B cell (primary cell): ENCODE measurements around the gene USP12. TPM values are rescaled to one million over a fixed set of nuclear protein-coding genes. Genes with fewer than 3 reads are reported as not detected.

Source experiments
- ATAC-seq: fragments of 200-7000 bp; cut with Tn5 transposase; one replicate; pipeline ENCODE4 v1.10.0; 2021; ENCODE audit warnings: low read depth, mild to moderate bottlenecking, moderate number of reproducible peaks, moderate library complexity
- CTCF ChIA-PET: fragments of 350-600 bp; sonication (Branson Sonifier 250); formaldehyde crosslinking; loops from one replicate; lab custom pipeline; 2021; ENCODE audit warnings: antibody characterized with exemption, inconsistent platforms; lab: Charles Lee
- POLR2A ChIA-PET: fragments of 350-600 bp; sonication (Branson Sonifier 250); formaldehyde crosslinking; loops from one replicate; lab custom pipeline; 2021; ENCODE audit warnings: antibody characterized with exemption; lab: Charles Lee
- DNase-seq: peaks from one replicate; pipeline ENCODE4 v3.0.0; 2013
- H2AFZ ChIP-seq: 2 replicates; pipeline ENCODE4 v1.6.1; 2012; ENCODE audit warnings: mild to moderate bottlenecking, low read depth, low read length; ENCODE audit not compliant: insufficient read depth, poor library complexity, severe bottlenecking
- H3K27ac ChIP-seq, 2 donors: 1 replicate in 1 of 2; 2 replicates in 1 of 2; pipeline ENCODE4 v1.5.1; 2012 to 2013; ENCODE audit warnings: low read length in 2 of 2, mild to moderate bottlenecking in 2 of 2, moderate library complexity in 1 of 2
- H3K27me3 ChIP-seq, 4 experiments: fragments of 200-600 bp in 1 of 4; sonication (generic) in 1 of 4; replicated peaks in 1 of 4; 1 replicate in 2 of 4; 2 replicates in 2 of 4; pipeline versions ENCODE4 v1.6.1 to v1.7.0; 2013 to 2016; ENCODE audit warnings: low read length in 3 of 4, mild to moderate bottlenecking in 2 of 4, mixed read lengths in 1 of 4, moderate library complexity in 1 of 4; ENCODE audit not compliant: insufficient read depth in 4 of 4, control insufficient read depth in 3 of 4; ENCODE audit errors: control extremely low read depth in 1 of 4
- H3K36me3 ChIP-seq, 2 experiments: replicated peaks in 1 of 2; 1 replicate in 1 of 2; 2 replicates in 1 of 2; pipeline versions ENCODE4 v1.6.1 to v1.7.1; 2013; ENCODE audit warnings: low read length in 1 of 2; ENCODE audit not compliant: insufficient read depth in 2 of 2, control insufficient read depth in 1 of 2; ENCODE audit errors: control extremely low read depth in 1 of 2, extremely low read depth in 1 of 2
- H3K4me1 ChIP-seq, 2 donors: fragments of 200-600 bp in 1 of 2; sonication (generic) in 1 of 2; 1 replicate in 1 of 2; 2 replicates in 1 of 2; pipeline versions ENCODE4 v1.5.1 to v1.6.1; 2013 to 2017; ENCODE audit warnings: low read length in 2 of 2; ENCODE audit not compliant: control insufficient read depth in 2 of 2, insufficient read depth in 2 of 2
- H3K4me2 ChIP-seq: replicated peaks from 2 replicates; pipeline ENCODE3; 2012; ENCODE audit warnings: mild to moderate bottlenecking, low read depth, low read length; ENCODE audit not compliant: poor library complexity, severe bottlenecking
- H3K4me3 ChIP-seq, 5 experiments: fragments of 200-600 bp in 1 of 5; sonication (generic) in 1 of 5; 1 replicate in 3 of 5; 2 replicates in 2 of 5; pipeline versions ENCODE4 v1.5.1 to v1.7.0; 2011 to 2016; ENCODE audit warnings: low read length in 4 of 5, mild to moderate bottlenecking in 4 of 5, low read depth in 2 of 5, control low read depth in 1 of 5, moderate library complexity in 1 of 5; ENCODE audit not compliant: insufficient read depth in 1 of 5; ENCODE audit errors: control extremely low read depth in 1 of 5, extremely low read depth in 1 of 5
- H3K79me2 ChIP-seq: fragments of 200-600 bp; sonication (generic); one replicate; pipeline ENCODE4 v1.6.0; 2016; ENCODE audit warnings: low read length; ENCODE audit not compliant: control insufficient read depth, insufficient read depth
- H3K9ac ChIP-seq: fragments of 200-600 bp; sonication (generic); 2 replicates; pipeline ENCODE4 v1.6.1; 2017; ENCODE audit warnings: mild to moderate bottlenecking, low read length, moderate library complexity
- H3K9me3 ChIP-seq, 3 donors: one replicate each; pipeline versions ENCODE4 v1.6.1 to v1.7.1; 2013; ENCODE audit warnings: low read length in 2 of 3; ENCODE audit not compliant: control insufficient read depth in 2 of 3, insufficient read depth in 1 of 3; ENCODE audit errors: control extremely low read depth in 1 of 3
- H4K20me1 ChIP-seq: 2 replicates; pipeline ENCODE4 v1.6.0; 2012; ENCODE audit warnings: mild to moderate bottlenecking, low read length; ENCODE audit not compliant: insufficient read depth, control insufficient read depth, poor library complexity, severe bottlenecking
- H3K27ac Mint-ChIP-seq: one replicate; pipeline ENCODE4 v1.8.0; 2021; ENCODE audit warnings: mixed read lengths
- H3K27me3 Mint-ChIP-seq: one replicate; pipeline ENCODE4 v1.8.0; 2021; ENCODE audit warnings: mixed read lengths
- H3K4me1 Mint-ChIP-seq: one replicate; pipeline ENCODE4 v1.8.0; 2021; ENCODE audit warnings: mixed read lengths
- H3K4me3 Mint-ChIP-seq: one replicate; pipeline ENCODE4 v1.8.0; 2021; ENCODE audit warnings: mixed read lengths
- H3K9me3 Mint-ChIP-seq: one replicate; pipeline ENCODE4 v1.8.0; 2022; ENCODE audit warnings: mixed read lengths; ENCODE audit not compliant: insufficient read depth
- EZH2 ChIP-seq: IDR thresholded peaks from 2 replicates; pipeline ENCODE4 v1.6.1; 2012; ENCODE audit warnings: borderline replicate concordance, low read depth, mild to moderate bottlenecking, moderate library complexity, low read length; ENCODE audit not compliant: insufficient read depth, poor library complexity, severe bottlenecking
- WGBS: methylation state at CpG from one replicate; pipeline ENCODE4 v1.1.5; 2013; ENCODE audit warnings: missing lambda C conversion rate; ENCODE audit not compliant: insufficient coverage; 5-methylcytosine and 5-hydroxymethylcytosine counted together
- intact Hi-C: fragments of 100-400 bp; cut with micrococcal nuclease; formaldehyde crosslinking; loops from one replicate; pipeline ENCODE4 v1.10.0; 2022
- polyA plus RNA-seq: library from polyadenylated mRNA; depleted of rRNA; stranded (reverse); fragments of >200 nt; gene quantifications from 2 replicates; pipeline ENCODE4 v1.2.3, GENCODE V29; 2012
- total RNA-seq, 2 donors: library from RNA; stranded (reverse); fragments of 120-200 nt in 1 of 2; gene quantifications; 1 replicate in 1 of 2; 2 replicates in 1 of 2; pipeline versions ENCODE4 v1.2.3 to v1.2.4, GENCODE V29; 2013 to 2022
- TF ChIP-seq, protein P1 (sequence below): fragments of 200-600 bp; IDR thresholded peaks from one replicate; pipeline ENCODE4 v1.8.0; 2022; ENCODE audit warnings: antibody characterized with exemption, mild to moderate bottlenecking

USP12 gene
- total and polyA plus RNA-seq, 2 donors (not counting 1 experiment from before 2014, with no cell fraction given) = 21.7 to 46.3 TPM

- Mint-ChIP-seq H3K4me3 (no peak overlapping the region), H3K4me1 (no peaks in the 10 kb centered on the region), H3K27ac (no peak overlapping the region), H3K9me3 (no peaks in the 10 kb centered on the region), H3K27me3 (no peaks in the 10 kb centered on the region)
- H3K36me3 ChIP-seq = peaks cover 14 to 29% of the 10 kb centered on the region in 2 experiments
- TF ChIP-seq EZH2 = no peak
- TF ChIP-seq, protein P1, sequence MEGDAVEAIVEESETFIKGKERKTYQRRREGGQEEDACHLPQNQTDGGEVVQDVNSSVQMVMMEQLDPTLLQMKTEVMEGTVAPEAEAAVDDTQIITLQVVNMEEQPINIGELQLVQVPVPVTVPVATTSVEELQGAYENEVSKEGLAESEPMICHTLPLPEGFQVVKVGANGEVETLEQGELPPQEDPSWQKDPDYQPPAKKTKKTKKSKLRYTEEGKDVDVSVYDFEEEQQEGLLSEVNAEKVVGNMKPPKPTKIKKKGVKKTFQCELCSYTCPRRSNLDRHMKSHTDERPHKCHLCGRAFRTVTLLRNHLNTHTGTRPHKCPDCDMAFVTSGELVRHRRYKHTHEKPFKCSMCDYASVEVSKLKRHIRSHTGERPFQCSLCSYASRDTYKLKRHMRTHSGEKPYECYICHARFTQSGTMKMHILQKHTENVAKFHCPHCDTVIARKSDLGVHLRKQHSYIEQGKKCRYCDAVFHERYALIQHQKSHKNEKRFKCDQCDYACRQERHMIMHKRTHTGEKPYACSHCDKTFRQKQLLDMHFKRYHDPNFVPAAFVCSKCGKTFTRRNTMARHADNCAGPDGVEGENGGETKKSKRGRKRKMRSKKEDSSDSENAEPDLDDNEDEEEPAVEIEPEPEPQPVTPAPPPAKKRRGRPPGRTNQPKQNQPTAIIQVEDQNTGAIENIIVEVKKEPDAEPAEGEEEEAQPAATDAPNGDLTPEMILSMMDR = no peak
- no peak overlapping the region for H3K4me3 ChIP-seq
- H3K27me3 ChIP-seq = no peaks in the 10 kb centered on the region
- intact Hi-C loops = no loop called here
- no peaks in the 10 kb centered on the region for H3K79me2 ChIP-seq
- CTCF ChIA-PET = no interaction called here
- no peak overlapping the region for H3K4me2 ChIP-seq
- no peaks in the 10 kb centered on the region for H3K9me3 ChIP-seq
- 100% methylated on average over 2 of the region's 4 CpGs for WGBS
- no peaks in the 10 kb centered on the region for H3K4me1 ChIP-seq
- H3K9ac ChIP-seq = no peak overlapping the region
- peaks cover 5% of the 10 kb centered on the region for H4K20me1 ChIP-seq
- no peak overlapping the region for H3K27ac ChIP-seq
- DNase-seq = no peak
- no peak for ATAC-seq
- POLR2A ChIA-PET = no interaction called here
- no peak overlapping the region for H2AFZ ChIP-seq
These were observed 80.2 kb downstream of the USP12 start for GRCh38 chr13:27091451-27091850.

DNA sequence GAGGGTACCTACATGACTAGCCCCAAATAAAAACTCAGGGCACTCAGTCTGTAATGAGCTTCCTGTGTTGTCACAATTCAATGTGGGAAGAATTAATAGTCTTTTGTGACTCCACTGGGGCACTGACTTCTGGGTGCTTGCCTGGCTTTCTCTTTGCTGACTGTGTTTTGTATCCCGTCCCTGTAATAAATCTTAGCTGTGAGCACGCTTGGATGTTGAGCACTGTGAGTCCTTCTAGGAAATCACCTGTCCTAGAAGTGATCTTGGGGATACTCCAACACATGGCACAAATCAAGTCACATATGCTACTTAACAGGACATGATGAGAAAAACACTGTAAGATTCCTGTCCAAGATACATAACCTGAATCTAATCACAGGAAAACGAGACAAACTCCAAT, 83.0 kb downstream of the USP12 start:
- Histone ChIP-seq H3K27me3 (no peaks in the 10 kb centered on the region), H2AFZ (no peak overlapping the region), H4K20me1 (peaks cover 5% of the 10 kb centered on the region), H3K9me3 (no peaks in the 10 kb centered on the region), H3K4me3 (no peak overlapping the region), H3K9ac (no peak overlapping the region), H3K79me2 (no peaks in the 10 kb centered on the region), H3K27ac (no peak overlapping the region), H3K4me2 (no peak overlapping the region), H3K4me1 (no peaks in the 10 kb centered on the region), H3K36me3 (peaks cover 10 to 25% of the 10 kb centered on the region in 2 experiments)
- Mint-ChIP-seq H3K27ac (no peak overlapping the region), H3K9me3 (no peaks in the 10 kb centered on the region), H3K27me3 (no peaks in the 10 kb centered on the region), H3K4me3 (no peak overlapping the region), H3K4me1 (no peaks in the 10 kb centered on the region)
- DNase-seq (no peak), ATAC-seq (no peak)
- intact Hi-C loops = no loop called here
- TF ChIP-seq, protein P1 = no peak
- no peak for TF ChIP-seq EZH2
- ChIA-PET POLR2A (no interaction called here), CTCF (interaction anchor here (1.1 kb wide), 1 partner anchor 92 kb away, joined by 3 read pairs; no protein-coding TSS in a partner anchor)
- WGBS = 100% methylated on average over 2 of the region's 3 CpGs
